ENCODE data around the gene CA5A. TPM values are rescaled to one million over a fixed set of nuclear protein-coding genes. Genes with fewer than 3 reads are reported as not detected.

The CA5A gene
- total and polyA plus RNA-seq, 2 of the 4 experiments (the other 2 are of a cell fraction): not detected

DNA sequence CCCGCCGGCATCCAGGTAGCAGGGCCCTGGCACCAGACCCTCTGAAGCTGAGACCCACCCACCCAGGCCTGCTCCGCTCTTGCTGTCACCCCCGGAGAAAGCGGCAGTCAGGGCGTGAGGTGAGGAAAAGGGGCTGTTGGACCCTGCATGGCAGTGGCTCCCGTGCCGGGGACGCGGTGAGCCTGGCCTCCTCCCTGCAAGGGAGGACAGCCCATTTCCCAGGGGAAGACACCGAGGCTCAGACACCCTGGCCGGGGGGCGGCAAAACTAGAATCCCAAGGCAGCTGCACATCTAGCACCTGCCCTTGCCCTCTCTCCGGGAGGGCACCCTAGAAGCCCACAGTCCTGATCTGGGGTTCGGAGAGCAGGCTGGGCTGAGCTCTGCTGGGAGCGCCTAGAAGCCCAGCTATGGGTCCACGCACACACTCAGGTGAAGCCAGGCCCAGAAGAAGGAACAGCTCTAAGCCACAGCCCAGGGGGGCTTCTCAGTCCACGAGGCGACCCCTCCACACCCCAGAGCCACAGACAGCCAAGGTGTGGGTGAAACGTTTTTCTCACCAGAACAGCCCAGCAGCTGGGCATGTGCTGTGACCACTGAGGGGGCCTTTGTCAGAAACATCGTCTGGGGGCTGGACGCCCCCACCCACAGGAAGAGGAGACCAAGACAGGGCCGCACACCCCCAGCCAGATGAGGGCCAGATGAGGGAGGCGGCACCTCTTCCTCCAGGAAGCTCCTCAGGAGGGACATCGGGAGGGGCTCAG lies 89.4 kb downstream of the CA5A start:
- Histone ChIP-seq H4K91ac (ENCODE audit: insufficient read depth, low read depth, low read length) (no peak overlapping the region), H3K4ac (ENCODE audit: low read depth, low read length) (no peak overlapping the region), H3K9ac (ENCODE audit: low read depth, low read length) (no peak overlapping the region), H3K14ac (replicated peaks; ENCODE audit: low read depth, low read length) (no peak overlapping the region), H4K20me1 (ENCODE audit: insufficient read depth, low read length) (peaks cover 94% of the 10 kb centered on the region), H3K56ac (ENCODE audit: extremely low read depth, insufficient read depth, low read length) (no peak overlapping the region), H4K5ac (ENCODE audit: low read depth, low read length) (no peak overlapping the region), H2BK20ac (ENCODE audit: low read depth, low read length) (no peak overlapping the region), H2BK15ac (ENCODE audit: low read depth, low read length) (no peak overlapping the region), H2AK9ac (replicated peaks; ENCODE audit: low read depth, low read length, poor library complexity) (no peak overlapping the region), H2AK5ac (ENCODE audit: low read depth, low read length) (no peak overlapping the region), H3K79me1 (ENCODE audit: low read depth in 1 of 2, low read length in 2 of 2) (peaks cover 39 to 98% of the 10 kb centered on the region in 2 experiments), H3K4me3 (ENCODE audit: insufficient read depth, low read depth, low read length) (no peak overlapping the region), H2AFZ (replicated peaks; ENCODE audit: low read length, poor library complexity) (no peak overlapping the region), H3K27ac (ENCODE audit: insufficient read depth, low read length) (no peak overlapping the region), H3K4me2 (ENCODE audit: low read depth, low read length) (no peak overlapping the region), H3K23ac (ENCODE audit: low read depth, low read length) (no peak overlapping the region), H3K27me3 (ENCODE audit: control insufficient read depth, insufficient read depth, low read length) (no peaks in the 10 kb centered on the region), H4K8ac (ENCODE audit: low read depth in 2 of 2, low read length in 2 of 2) (no peak overlapping the region), H3K9me3 (ENCODE audit: control insufficient read depth, insufficient read depth, low read length) (no peaks in the 10 kb centered on the region), H3K9me1 (ENCODE audit: insufficient read depth, low read length) (peaks cover 7% of the 10 kb centered on the region; the same call in 1 of the 2 replicates), H2BK120ac (ENCODE audit: low read depth, low read length) (no peak overlapping the region), H3K18ac (ENCODE audit: low read depth, low read length) (no peak overlapping the region), H3K4me1 (ENCODE audit: control insufficient read depth, insufficient read depth, low read length) (no peaks in the 10 kb centered on the region; the same call in 1 of the 2 replicates), H3K36me3 (ENCODE audit: control insufficient read depth, insufficient read depth, low read length) (peaks cover 72% of the 10 kb centered on the region), H2BK5ac (ENCODE audit: low read depth, low read length, poor library complexity, severe bottlenecking) (no peak overlapping the region)
- dilution Hi-C loops (cut with HindIII; ENCODE audit: low sequenced_read_pairs, unreplicated experiment): no loop called here
- ChIA-PET POLR2A (ENCODE audit: unreplicated experiment) (no interaction called here), CTCF (interaction anchor here (0.5 to 1.1 kb wide), 4 partner anchors 25 to 937 kb away, joined by 3 to 4 read pairs (median 3); no protein-coding TSS in a partner anchor)
- DNase-seq: no peak
- no TSS peak for BruUV-seq (replicated peaks)
- 87% methylated on average over 6 of the region's 25 CpGs; no CpG with 5 or more reads in 1 of the 2 experiments for WGBS, 2 experiments (ENCODE audit: extremely low coverage in 2 of 2, insufficient read length in 1 of 2)
- ATAC-seq (ENCODE audit: low read depth): no peak
- intact Hi-C loops (cut with micrococcal nuclease): no loop called here
- in situ Hi-C loops (cut with MboI; ENCODE audit: low sequenced_read_pairs): no loop called here
- TF ChIP-seq RFX5 (IDR thresholded peaks at IDR 0.05; ENCODE audit: low read depth, low read length) (no peak), BHLHE40 (IDR thresholded peaks at IDR 0.05; ENCODE audit: low read depth, low read length) (no peak), CHD1 (IDR thresholded peaks at IDR 0.05; ENCODE audit: low read depth, low read length) (no peak), SMC3 (IDR thresholded peaks at IDR 0.05; ENCODE audit: low read depth, low read length) (no peak), POLR2A (IDR thresholded peaks at IDR 0.05; ENCODE audit: low read depth, low read length) (no peak), RCOR1 (IDR thresholded peaks at IDR 0.05; ENCODE audit: insufficient replicate concordance, low read length) (no peak), NFE2L2 (IDR thresholded peaks at IDR 0.05; ENCODE audit: low read depth, low read length) (no peak), FOS (IDR thresholded peaks at IDR 0.05; ENCODE audit: low read depth, low read length) (no peak), RAD21 (IDR thresholded peaks at IDR 0.05; ENCODE audit: low read length) (no peak), MAFK (IDR thresholded peaks at IDR 0.05; ENCODE audit: low read depth, low read length) (no peak), CEBPB (IDR thresholded peaks at IDR 0.05; ENCODE audit: low read depth, low read length) (no peak), MAZ (IDR thresholded peaks at IDR 0.05; ENCODE audit: borderline replicate concordance, low read depth, low read length) (no peak)
- TF ChIP-seq, protein P1, sequence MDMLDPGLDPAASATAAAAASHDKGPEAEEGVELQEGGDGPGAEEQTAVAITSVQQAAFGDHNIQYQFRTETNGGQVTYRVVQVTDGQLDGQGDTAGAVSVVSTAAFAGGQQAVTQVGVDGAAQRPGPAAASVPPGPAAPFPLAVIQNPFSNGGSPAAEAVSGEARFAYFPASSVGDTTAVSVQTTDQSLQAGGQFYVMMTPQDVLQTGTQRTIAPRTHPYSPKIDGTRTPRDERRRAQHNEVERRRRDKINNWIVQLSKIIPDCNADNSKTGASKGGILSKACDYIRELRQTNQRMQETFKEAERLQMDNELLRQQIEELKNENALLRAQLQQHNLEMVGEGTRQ (IDR thresholded peaks at IDR 0.05; ENCODE audit: low read depth, low read length): no peak
- TF ChIP-seq, protein P2, sequence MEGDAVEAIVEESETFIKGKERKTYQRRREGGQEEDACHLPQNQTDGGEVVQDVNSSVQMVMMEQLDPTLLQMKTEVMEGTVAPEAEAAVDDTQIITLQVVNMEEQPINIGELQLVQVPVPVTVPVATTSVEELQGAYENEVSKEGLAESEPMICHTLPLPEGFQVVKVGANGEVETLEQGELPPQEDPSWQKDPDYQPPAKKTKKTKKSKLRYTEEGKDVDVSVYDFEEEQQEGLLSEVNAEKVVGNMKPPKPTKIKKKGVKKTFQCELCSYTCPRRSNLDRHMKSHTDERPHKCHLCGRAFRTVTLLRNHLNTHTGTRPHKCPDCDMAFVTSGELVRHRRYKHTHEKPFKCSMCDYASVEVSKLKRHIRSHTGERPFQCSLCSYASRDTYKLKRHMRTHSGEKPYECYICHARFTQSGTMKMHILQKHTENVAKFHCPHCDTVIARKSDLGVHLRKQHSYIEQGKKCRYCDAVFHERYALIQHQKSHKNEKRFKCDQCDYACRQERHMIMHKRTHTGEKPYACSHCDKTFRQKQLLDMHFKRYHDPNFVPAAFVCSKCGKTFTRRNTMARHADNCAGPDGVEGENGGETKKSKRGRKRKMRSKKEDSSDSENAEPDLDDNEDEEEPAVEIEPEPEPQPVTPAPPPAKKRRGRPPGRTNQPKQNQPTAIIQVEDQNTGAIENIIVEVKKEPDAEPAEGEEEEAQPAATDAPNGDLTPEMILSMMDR (conservative IDR thresholded peaks at IDR 0.05; ENCODE audit: low read depth, low read length): no peak
- TF ChIP-seq, protein P3, sequence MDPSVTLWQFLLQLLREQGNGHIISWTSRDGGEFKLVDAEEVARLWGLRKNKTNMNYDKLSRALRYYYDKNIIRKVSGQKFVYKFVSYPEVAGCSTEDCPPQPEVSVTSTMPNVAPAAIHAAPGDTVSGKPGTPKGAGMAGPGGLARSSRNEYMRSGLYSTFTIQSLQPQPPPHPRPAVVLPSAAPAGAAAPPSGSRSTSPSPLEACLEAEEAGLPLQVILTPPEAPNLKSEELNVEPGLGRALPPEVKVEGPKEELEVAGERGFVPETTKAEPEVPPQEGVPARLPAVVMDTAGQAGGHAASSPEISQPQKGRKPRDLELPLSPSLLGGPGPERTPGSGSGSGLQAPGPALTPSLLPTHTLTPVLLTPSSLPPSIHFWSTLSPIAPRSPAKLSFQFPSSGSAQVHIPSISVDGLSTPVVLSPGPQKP (IDR thresholded peaks at IDR 0.05; ENCODE audit: borderline replicate concordance, low read depth, low read length): no peak

All from IMR-90 (cell line).